ENCODE results near the gene GFY. TPM values are rescaled to one million over a fixed set of nuclear protein-coding genes. Genes with fewer than 3 reads are reported as not detected.

Gene GFY, protein sequence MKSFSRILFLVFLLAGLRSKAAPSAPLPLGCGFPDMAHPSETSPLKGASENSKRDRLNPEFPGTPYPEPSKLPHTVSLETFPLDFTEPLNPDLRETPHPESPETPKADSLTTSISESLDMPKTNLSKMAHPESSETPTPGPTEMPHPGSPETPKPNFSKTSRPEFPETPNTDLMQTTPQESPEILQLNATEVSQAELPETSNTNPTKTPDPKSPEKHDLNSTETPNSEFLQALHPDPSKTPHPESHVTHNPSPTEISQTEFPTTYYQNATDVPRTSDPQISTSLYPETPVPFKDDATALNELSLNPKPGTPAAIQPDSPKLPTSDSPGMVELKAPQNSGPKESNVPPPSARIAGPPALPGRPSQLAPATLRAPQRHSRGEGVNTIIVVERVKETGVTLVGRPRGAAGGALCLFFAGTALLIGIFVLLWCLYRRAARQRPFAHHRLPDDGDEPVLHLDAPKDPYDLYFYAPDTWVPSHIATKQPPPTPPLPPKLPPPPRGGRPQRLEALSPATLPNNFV
- total RNA-seq = not detected

DNA sequence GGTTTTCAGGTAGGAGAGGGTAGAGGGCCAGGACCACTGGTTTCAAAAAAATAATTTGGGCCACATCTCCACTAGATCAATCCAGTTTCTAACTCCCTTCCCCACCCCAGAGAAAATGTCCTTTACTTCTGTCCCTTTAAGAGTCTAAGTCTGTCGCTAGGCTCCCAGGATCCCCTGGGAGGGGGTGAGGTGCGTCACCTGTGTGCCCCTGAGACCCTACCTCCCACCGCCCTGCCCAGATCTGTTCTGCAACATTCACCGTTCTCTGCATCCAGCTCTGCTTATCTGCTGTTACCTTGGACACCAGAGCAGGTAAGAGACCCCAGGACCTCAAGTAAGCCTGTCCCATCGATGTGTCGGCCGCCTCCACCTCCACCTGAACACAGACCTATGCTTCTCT is at the start of gene GFY:
GFY (plus strand) TSS at position 211 of the 400 bp plus-strand sequence. CDS start 1,043 bp downstream, outside the sequence.
- Mint-ChIP-seq H3K27ac (no peak within 1 kb of the TSS), H3K4me1 (peaks cover 39% of the 10 kb centered on the region), H3K4me3 (peak within 1 kb of the TSS; percentile 60), H3K36me3 (ENCODE audit: low read depth) (peaks cover 4% of the 10 kb centered on the region), H3K9me3 (no peaks in the 10 kb centered on the region), H3K27me3 (peaks cover 77% of the 10 kb centered on the region)
- ATAC-seq (replicated peaks) = no peak

DNA sequence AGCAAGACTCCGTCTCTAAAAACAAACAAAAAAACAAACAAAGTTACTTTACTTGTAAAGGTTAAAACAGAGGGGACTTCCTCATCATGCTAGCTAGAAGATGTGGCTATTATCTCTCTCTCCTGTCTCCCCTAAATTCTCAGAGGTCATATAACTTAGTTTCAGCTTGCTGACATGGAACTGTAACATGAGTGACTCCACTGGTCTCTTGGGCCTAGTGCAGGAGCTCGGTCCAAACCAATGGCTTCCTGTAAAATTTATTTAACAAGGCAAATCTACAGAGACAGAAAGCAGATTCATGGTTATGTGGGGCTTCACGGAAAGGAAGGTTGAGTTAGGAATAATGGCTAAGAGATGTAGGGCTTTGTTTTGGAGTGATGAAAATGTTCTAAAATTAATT is 46.7 kb upstream of the GFY start:
- H3K27ac Mint-ChIP-seq = no peak overlapping the region
- peaks cover 11% of the 10 kb centered on the region for H3K27me3 Mint-ChIP-seq
- ATAC-seq (replicated peaks) = no peak

GRCh38 chr19:49380391-49380790 is 44.8 kb upstream of the GFY start:
- no peak overlapping the region for H3K27ac Mint-ChIP-seq
- no peaks in the 10 kb centered on the region for H3K36me3 Mint-ChIP-seq (ENCODE audit: low read depth)
- no peaks in the 10 kb centered on the region for H3K9me3 Mint-ChIP-seq
- peaks cover 8% of the 10 kb centered on the region for H3K27me3 Mint-ChIP-seq
- H3K4me1 Mint-ChIP-seq = no peaks in the 10 kb centered on the region
- ATAC-seq (replicated peaks) = no peak
- no peak overlapping the region for H3K4me3 Mint-ChIP-seq

More for the DNA sequence above, 46.7 kb upstream of the GFY start:
- Mint-ChIP-seq H3K4me3 (no peak overlapping the region), H3K36me3 (ENCODE audit: low read depth) (no peaks in the 10 kb centered on the region), H3K9me3 (no peaks in the 10 kb centered on the region), H3K4me1 (no peaks in the 10 kb centered on the region)

DNA sequence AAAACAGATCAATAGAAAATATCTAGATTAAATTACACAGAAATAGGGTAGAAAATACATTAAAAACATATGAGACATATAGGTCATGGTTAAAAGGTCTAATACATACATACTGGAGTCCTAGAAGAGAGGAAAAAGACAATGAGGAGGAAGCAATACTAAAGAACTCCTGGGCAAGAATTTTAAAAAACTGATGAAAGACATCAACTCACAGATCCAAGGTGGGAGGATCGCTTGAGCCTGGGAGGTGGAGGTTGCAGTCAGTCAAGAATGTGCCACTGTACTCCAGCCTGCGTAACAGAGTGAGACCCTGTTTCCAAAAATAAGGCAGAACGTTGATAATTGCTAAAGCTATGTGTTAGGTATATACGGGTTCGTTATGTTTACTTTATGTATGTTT is 42.5 kb upstream of the GFY start:
- Mint-ChIP-seq H3K36me3 (ENCODE audit: low read depth) (no peaks in the 10 kb centered on the region), H3K27ac (no peak overlapping the region), H3K9me3 (no peaks in the 10 kb centered on the region), H3K4me3 (no peak overlapping the region), H3K27me3 (no peaks in the 10 kb centered on the region), H3K4me1 (no peaks in the 10 kb centered on the region)
- no peak for ATAC-seq (replicated peaks)

DNA sequence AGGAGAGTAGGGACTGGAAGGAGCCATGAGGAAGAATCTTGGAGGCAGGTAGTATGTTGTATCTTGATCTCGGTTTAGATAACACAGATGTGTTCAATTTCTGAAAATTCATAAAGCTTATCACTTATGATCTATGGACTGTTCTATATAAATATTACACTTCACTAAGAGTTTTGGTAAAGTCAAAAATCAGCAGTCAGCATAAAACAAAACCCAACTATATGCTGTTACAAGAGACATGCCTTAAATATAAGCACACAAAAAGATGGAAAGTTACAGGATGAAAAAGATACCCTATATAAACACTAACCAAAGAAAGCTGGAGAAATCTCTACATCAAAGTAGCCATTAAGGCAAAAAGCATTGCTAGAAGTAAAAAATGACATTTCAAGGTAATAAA is 41.6 kb upstream of the GFY start:
- Mint-ChIP-seq H3K27me3 (no peaks in the 10 kb centered on the region), H3K36me3 (ENCODE audit: low read depth) (no peaks in the 10 kb centered on the region), H3K4me1 (no peaks in the 10 kb centered on the region), H3K9me3 (no peaks in the 10 kb centered on the region), H3K4me3 (no peak overlapping the region), H3K27ac (no peak overlapping the region)
- ATAC-seq (replicated peaks) = no peak

DNA sequence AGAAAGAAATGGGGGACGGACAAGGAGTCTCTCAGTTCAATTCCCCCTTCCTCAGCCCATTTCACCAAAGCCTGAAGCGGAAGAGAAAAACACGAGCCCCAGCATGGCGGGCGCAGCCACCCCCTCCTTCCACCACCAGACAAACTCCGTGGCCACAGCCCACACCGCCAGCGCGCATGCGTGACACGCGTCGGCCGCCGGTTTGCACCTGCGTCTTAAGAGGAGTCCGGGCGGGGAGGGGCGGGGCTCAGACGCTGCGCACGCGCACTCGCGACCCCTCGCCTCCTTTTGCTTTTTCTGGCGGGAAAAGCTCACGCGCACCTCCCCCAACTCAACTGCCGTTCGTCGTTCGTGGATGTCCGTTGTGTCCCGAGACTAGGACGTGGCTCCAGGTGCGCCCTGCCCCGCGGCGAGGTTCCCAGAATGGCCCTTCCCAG is 37.2 kb upstream of the GFY start, which contains the start of gene KASH5:
KASH5 (plus strand) TSS at position 314 of the 437 bp plus-strand sequence. CDS start 2,635 bp downstream, outside the sequence.
- H3K27me3 Mint-ChIP-seq = no peaks in the 10 kb centered on the region
- peak; percentile 52 for ATAC-seq (replicated peaks)
- H3K36me3 Mint-ChIP-seq (ENCODE audit: low read depth) = no peaks in the 10 kb centered on the region
- peaks cover 6% of the 10 kb centered on the region for H3K4me1 Mint-ChIP-seq
- no peak within 1 kb of the TSS for H3K27ac Mint-ChIP-seq
- H3K4me3 Mint-ChIP-seq = peak within 1 kb of the TSS; percentile 53
- no peaks in the 10 kb centered on the region for H3K9me3 Mint-ChIP-seq

DNA sequence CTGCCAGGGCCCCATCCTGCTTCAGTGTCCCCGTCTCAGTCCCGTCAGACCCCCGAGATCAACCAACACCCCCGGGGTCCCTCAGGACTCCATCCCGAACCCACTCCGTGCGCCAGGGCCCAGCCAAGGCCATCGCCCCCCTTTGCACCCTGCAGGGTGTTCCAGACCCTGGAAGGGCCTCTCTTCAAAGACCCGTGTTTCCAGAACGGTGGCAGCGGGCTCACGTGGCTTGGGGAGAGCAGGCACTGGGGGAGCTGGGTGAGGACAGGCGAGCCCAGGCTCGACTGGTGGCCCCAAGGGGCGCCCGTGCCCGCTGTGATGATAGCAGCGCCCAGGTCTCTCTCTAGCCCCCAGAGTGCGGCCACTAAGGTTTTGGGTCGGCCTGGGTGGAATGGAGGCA is 35.8 kb upstream of the GFY start:
- ATAC-seq (replicated peaks) = no peak
- Mint-ChIP-seq H3K4me3 (no peak overlapping the region), H3K27me3 (no peaks in the 10 kb centered on the region)

GRCh38 chr19:49390131-49390928 is 34.9 kb upstream of the GFY start:
- no peak for ATAC-seq (replicated peaks)
- Mint-ChIP-seq H3K9me3 (no peaks in the 10 kb centered on the region), H3K36me3 (ENCODE audit: low read depth) (no peaks in the 10 kb centered on the region), H3K27ac (no peak overlapping the region), H3K4me1 (peaks cover 6% of the 10 kb centered on the region), H3K27me3 (no peaks in the 10 kb centered on the region), H3K4me3 (no peak overlapping the region)

More for the DNA sequence above, 35.8 kb upstream of the GFY start:
- H3K4me1 Mint-ChIP-seq = peaks cover 6% of the 10 kb centered on the region
- no peaks in the 10 kb centered on the region for H3K9me3 Mint-ChIP-seq
- H3K27ac Mint-ChIP-seq = no peak overlapping the region
- no peaks in the 10 kb centered on the region for H3K36me3 Mint-ChIP-seq (ENCODE audit: low read depth)

GRCh38 chr19:49390929-49391359 is 34.2 kb upstream of the GFY start:
- Mint-ChIP-seq H3K9me3 (no peaks in the 10 kb centered on the region), H3K27me3 (no peaks in the 10 kb centered on the region), H3K27ac (no peak overlapping the region), H3K36me3 (ENCODE audit: low read depth) (no peaks in the 10 kb centered on the region), H3K4me3 (no peak overlapping the region), H3K4me1 (peaks cover 6% of the 10 kb centered on the region)
- no peak for ATAC-seq (replicated peaks)

DNA sequence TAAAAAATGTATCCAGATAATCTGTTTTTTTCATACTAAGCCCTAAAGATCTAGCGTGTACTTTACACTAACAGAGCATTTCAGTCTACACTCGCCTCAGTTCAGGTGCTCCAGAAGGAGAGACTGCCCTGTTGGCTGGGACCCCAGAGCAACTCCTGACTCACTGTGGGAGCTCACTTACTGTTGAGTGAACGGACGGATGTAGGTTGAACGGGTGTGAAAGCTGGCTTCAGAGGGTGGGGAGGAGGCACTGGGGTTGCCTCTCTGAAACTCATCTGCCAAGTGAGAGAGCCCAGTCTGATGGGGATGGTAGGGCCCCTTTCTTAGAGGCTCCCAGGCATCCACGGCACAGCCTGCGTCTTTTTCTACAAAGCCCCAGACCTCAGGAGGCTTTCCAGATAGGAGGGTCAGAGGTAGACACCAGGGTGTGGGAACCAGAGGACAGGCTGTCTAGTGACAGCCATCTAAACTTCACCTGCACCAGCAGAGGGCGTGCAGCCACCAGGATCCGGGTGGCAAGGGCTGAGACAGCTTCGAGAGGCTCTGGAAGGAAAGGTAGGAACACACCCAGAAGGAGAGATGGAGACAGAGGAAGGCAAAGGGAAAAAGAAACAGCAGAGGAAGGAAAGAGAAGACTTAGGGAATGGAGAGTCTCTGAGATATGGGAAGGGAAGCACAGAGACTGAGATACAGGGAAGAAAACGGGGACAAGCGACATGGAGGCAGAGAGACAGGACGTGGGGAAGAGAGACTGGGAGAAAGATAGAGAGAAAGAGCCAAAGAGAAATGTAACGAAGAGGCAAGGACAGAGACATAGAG is 33.4 kb upstream of the GFY start:
- H3K27me3 Mint-ChIP-seq = no peaks in the 10 kb centered on the region
- H3K27ac Mint-ChIP-seq = no peak overlapping the region

GRCh38 chr19:49393881-49394280 is 31.3 kb upstream of the GFY start:
- no peak overlapping the region for H3K27ac Mint-ChIP-seq

More for the DNA sequence above, 33.4 kb upstream of the GFY start:
- ATAC-seq (replicated peaks) = peak; percentile 97
- H3K36me3 Mint-ChIP-seq (ENCODE audit: low read depth) = no peaks in the 10 kb centered on the region
- H3K9me3 Mint-ChIP-seq = no peaks in the 10 kb centered on the region
- H3K4me3 Mint-ChIP-seq = no peak overlapping the region
- peaks cover 6% of the 10 kb centered on the region for H3K4me1 Mint-ChIP-seq

DNA sequence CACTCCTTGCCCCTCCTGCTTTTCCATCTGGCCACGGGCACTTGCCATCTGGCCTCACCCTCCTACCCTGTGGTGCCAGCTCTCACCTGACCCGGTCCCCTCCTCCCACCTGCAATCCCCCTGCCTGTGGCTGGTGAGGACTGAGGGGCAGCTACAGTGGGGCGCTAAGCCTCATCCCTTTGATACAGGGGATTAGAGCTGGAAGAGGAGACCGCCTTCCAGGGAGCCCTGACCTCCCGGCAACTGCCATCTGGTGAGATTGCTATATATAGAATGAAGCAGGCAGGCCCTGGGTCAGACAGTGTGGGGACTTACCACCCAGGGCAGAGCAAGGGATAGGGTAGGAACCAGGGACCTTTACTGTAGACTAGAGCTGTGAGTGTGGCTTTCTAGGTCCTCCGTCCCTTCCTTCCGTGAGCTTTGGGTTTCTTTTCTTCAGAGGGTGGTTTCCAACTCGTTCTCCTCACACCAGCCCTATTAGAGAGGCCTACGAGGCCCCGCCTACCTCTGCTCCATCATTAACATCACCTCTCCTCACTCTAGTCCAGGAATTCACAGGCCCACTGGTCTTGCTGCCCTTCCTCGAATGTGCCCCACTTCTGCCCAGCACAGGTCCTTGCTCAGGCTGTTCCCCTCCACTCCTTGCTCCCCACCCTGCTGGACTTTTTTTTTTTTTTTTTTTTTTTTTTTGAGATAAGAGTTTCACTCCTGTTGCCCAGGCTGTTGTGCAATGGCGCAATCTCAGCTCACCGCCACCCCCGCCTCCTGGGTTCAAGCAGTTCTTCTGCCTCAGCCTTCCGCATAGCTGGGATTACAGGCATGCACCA is 29.4 kb upstream of the GFY start:
- Mint-ChIP-seq H3K27me3 (no peaks in the 10 kb centered on the region), H3K27ac (peak overlapping the region; percentile 17), H3K36me3 (ENCODE audit: low read depth) (no peaks in the 10 kb centered on the region), H3K4me1 (peaks cover 19% of the 10 kb centered on the region), H3K9me3 (no peaks in the 10 kb centered on the region), H3K4me3 (no peak overlapping the region)
- no peak for ATAC-seq (replicated peaks)

More at GRCh38 chr19:49393881-49394280, 31.3 kb upstream of the GFY start:
- no peaks in the 10 kb centered on the region for H3K36me3 Mint-ChIP-seq (ENCODE audit: low read depth)
- H3K27me3 Mint-ChIP-seq = no peaks in the 10 kb centered on the region
- H3K9me3 Mint-ChIP-seq = no peaks in the 10 kb centered on the region
- ATAC-seq (replicated peaks) = no peak
- H3K4me1 Mint-ChIP-seq = peaks cover 18% of the 10 kb centered on the region
- H3K4me3 Mint-ChIP-seq = no peak overlapping the region

GRCh38 chr19:49396738-49397505 is 28.3 kb upstream of the GFY start:
- Mint-ChIP-seq H3K36me3 (ENCODE audit: low read depth) (no peaks in the 10 kb centered on the region), H3K27me3 (no peaks in the 10 kb centered on the region), H3K4me1 (peaks cover 17% of the 10 kb centered on the region), H3K27ac (no peak overlapping the region), H3K9me3 (no peaks in the 10 kb centered on the region), H3K4me3 (no peak overlapping the region)
- ATAC-seq (replicated peaks) = no peak
